A673 (cell line): ENCODE results near the gene MRFAP1.
"Not testable (repeated sequence)": the region's sequence is repeated elsewhere in the genome, so short reads cannot be mapped to it uniquely, and the experiment has no call there.

Source experiments
- CTCF ChIP-seq: fragments of 300-800, 200-600 bp; sonication (generic); conservative IDR thresholded peaks from 2 replicates; pipeline ENCODE4 v1.5.1; 2017; ENCODE audit warnings: low read depth, mild to moderate bottlenecking, antibody characterized with exemption, low read length, moderate library complexity, mixed read lengths
- EZH2 ChIP-seq: fragments of 200-600 bp; sonication (generic); IDR thresholded peaks from 2 replicates; pipeline ENCODE4 v1.6.1; 2017; ENCODE audit warnings: borderline replicate concordance, low read depth, mild to moderate bottlenecking, mixed read lengths, antibody characterized with exemption, low read length; ENCODE audit not compliant: poor library complexity, severe bottlenecking

- TF ChIP-seq CTCF, EZH2: not testable (repeated sequence)
These were observed 13.7 kb downstream of the MRFAP1 start for GRCh38 chr4:6654211-6654610.
